HG03575 (cell line): ENCODE measurements around the gene JAG1.
"Not testable (repeated sequence)": the region's sequence is repeated elsewhere in the genome, so short reads cannot be mapped to it uniquely, and the experiment has no call there.

Experiments
- ATAC-seq: cut with Tn5 transposase; IDR thresholded peaks from one replicate; pipeline ENCODE4 v1.9.1; 2021; ENCODE audit not compliant: unreplicated experiment, insufficient number of reproducible peaks, low FRiP score; ENCODE audit errors: extremely low read depth

Gene JAG1

DNA sequence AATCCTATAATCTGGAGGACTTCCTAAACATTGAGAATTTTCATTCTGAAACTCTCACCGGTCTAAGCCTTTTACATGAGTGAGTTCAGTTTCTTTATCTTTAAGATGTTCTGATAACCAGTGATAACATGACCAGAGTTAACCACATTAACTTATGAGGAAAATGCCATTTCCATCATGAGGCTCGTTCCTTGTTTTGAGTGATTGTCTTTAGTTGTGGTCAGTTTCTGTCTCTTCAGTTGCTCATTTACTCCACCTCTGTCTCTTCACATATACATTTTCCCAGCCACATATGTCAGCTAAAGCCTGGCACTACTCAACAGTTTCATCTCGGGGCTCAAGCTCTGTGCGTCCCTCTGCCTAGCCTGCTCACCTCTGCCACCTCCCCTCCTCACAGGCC lies 70.4 kb downstream of the JAG1 start:
- no peak for ATAC-seq

DNA sequence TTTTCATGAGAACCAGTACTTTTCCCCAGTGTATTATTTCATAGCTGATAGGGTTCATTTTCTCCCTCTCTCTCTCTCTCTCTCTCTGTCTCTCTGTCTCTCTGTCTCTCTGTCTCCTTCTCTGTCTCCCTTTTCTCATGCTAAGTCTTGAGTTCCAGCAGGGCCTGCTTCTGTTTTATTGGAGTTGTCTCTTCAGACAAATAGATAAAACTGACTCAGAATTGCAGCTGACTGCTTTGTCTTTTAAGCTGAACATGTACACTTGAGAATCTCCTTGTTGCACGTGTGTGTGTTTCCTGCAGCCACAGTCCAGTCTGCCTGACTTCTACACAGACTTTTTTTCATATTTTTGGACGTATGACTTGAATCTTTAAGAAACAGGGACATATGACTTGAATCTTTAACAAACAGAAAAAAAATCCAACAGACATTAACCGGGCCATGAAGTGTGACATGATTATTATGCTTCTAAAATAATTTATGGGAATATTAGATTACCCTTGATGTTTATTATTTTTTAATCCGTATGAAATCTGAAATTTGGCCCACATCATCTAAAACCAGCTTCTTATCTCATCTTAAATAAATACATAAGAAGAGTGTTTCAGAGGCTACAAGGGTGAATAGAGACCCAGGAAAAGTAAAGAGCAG lies 71.5 kb downstream of the JAG1 start:
- ATAC-seq: no peak

DNA sequence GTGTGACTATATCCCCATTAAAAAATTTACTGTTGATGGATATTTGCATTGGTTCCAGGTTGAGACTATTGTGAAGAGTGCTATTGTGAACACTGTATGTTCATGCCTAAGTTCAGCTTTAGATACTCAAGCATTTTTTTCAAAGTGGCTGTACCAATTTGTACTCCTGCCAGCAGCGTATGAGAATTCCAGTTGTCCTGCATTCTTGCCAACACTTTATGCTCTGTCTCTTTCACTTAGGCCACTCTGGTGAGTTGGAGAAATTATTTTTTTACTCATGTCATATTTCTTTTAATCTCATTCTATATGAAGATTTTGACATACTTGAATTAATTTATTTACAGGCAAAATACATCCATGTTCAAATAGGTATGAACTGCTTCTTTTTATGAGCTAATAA lies 76.2 kb downstream of the JAG1 start:
- no peak for ATAC-seq

DNA sequence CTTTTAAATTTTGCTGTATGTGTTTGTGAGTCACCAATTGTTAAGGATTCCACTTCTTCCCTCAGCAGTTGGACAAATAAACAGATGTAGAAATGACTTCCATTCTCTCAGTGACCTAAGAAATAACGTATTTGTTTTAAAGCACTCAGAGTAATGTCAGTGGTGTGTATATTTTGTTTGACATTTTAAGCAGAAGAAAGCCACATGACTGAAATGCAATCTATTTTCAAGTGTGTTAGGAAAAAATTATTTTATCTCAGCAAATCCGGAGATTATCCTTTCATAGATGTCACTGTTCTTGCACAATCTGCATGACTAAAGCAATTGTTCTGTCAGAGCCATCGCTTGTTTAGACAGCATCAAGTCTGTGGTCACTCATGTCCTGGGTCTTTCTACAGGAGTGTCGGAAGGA lies 77.1 kb downstream of the JAG1 start:
- no peak for ATAC-seq

- no peak for ATAC-seq
These were observed 77.8 kb downstream of the JAG1 start for GRCh38 chr20:10595985-10596384.

- ATAC-seq: no peak
These were observed 78.5 kb downstream of the JAG1 start for GRCh38 chr20:10595266-10595665.

DNA sequence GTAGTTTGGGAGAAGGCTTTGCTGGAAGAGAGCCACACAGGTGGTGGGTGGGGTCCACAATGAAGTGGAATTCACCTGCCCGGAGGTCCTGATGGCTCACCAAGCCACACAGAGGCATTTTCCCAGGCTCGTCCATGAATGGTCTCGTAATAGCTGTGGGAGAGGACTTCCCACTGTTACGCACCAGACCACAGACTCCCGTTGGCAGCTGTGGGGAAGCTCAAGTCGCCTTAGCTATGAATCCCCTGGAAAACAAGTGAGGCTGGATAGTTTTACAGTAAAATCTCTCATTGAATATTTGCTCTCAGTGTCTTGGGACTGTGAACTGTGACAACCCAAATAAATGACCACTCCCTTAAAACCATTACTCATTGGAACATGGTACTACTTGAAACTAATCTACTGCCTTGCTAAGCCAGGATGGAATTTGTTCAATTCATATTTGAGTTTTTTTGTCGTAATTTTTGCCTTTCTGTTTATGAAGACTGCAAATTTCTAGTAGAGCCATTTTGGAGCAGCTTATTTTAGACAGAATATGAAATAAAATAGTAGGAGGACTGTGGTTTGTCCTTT lies 79.4 kb downstream of the JAG1 start:
- no peak for ATAC-seq

DNA sequence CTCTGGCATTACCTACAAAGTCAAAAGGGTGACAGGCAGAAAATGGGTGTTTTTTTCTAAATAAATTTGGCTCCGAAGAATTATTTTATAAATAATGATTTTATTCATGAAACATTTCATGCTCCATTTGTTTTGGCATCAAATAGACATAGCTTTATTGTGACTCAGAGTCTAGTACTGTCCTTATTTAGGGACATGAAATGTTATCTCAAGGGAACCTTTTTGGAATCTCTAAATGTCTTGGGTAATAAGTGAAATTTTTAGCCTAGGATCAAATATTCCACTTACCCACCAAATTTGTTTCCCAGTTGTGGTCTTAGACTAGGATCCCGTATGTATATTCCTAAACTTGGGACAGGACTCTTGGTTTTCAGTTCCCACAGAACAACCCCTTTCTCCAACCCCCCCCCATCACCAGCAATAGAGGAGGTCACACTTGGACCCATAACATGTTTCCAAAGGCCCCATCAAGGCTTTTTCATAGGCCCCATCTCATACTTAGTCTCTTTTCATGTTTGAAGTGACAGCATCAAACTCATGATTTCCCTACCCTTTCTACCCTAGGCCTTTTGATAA lies 81.8 kb downstream of the JAG1 start:
- no peak for ATAC-seq

GRCh38 chr20:10590950-10591671 lies 82.7 kb downstream of the JAG1 start:
- no peak for ATAC-seq

- ATAC-seq: not testable (repeated sequence)
These were observed 83.4 kb downstream of the JAG1 start for GRCh38 chr20:10590446-10590845.
